SK-N-DZ (cell line): Measurements from ENCODE around the gene NQO2.
"Not testable (repeated sequence)": the region's sequence is repeated elsewhere in the genome, so short reads cannot be mapped to it uniquely, and the experiment has no call there.

Experiments used
- DNase-seq: peaks from one replicate; pipeline ENCODE4 v3.0.0-alpha.2; 2015; ENCODE audit warnings: low spot score

NQO2 gene

DNA sequence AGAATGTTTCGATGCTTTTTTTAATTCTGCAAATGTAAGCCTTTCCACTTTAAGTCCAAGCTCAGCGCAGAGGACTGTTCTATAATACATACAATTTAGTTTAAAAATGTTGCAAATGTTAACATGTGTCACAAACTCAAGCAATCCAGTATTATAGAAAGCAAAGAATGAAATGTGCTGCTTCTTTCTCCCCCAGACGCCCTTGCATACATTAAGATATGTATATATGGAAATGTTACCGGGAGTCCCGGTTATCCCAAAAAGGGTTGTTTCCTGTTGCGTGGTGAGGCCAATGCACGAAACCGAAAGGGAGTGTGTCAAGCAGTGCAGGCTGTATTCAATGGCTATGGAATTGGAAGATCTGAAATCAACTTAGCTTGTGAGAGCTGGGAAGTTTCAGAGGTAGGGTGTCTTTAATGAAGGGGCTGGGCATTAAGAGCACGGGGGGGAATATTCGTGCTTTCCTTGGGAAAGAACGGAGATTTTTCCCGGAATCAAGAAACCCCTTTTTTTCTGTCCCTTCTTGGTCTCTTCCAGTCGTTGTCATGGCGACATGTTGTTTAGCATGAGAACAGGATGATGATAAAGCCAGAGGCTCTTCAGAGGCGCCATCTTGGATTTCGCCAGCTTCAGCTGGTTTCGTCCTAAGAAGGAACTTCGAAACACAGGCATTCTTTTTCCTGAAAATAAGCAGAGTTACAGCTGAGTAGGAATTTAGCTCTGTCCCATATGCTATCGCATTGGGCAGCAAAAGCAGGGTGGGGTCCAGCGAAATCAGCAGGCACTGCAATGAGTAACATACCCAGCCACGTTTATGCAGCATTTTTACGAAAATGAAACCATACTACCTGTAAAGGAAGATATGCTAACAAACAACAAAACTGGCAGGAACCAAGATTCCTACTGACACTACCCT lies 10.1 kb upstream of the NQO2 start:
- peak; percentile 95 for DNase-seq

DNA sequence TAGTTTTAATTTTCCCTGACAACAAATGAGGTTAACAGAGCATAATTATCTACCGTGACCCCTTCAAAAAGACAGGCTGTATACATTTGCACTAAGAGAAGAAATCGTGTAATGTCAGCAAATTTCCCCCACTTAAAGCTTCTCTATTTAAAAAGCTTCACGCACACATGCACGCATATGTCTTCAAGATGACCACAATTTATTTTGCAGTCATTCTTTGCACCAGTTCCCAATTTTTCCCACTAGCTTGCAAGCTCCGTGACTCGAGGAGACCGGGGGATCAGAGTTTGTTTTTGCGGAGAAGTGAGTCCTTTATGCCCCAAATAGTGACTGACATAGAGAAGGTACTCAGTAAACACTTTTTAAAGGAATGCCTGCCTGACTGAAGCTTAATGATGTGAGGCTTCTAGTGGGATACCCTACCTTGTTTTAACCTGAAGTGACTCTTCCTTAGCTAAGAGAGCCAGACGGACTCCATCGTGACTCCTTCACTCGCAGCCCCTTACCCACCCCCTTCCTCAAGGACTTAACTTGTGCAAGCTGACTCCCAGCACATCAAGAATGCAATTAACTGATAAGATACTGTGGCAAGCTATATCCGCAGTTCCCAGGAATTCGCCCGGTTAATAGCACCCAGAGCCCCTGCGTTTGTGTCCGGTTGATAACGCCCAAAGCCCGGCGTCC lies 9.3 kb upstream of the NQO2 start:
- DNase-seq = peak; percentile 42

DNA sequence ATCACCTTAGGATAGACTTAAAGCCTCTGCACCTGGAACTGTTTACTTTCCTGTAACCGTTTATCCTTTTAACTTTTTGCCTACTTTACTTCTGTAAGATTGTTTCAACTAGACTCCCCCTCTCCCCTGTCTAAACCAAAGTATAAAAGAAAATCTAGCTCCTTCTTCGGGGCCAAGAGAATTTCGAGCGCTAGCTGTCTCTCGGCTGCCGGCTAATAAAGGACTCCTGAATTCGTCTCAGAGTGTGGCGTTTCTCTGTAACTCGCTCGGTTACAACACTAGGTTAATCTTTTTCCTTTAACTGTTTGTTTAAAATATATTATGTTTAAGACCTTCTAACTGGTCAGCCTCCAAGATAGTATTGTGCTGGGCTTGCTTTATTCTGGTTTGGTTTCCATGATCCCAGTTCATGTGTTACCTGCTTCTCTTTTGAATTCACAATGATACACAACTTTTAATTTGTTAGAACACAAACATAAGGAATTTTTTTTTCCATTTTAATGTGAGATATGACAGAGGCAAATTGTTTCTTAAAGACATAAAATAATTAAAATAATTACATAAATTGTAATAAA lies 8.7 kb upstream of the NQO2 start:
- no peak for DNase-seq

DNA sequence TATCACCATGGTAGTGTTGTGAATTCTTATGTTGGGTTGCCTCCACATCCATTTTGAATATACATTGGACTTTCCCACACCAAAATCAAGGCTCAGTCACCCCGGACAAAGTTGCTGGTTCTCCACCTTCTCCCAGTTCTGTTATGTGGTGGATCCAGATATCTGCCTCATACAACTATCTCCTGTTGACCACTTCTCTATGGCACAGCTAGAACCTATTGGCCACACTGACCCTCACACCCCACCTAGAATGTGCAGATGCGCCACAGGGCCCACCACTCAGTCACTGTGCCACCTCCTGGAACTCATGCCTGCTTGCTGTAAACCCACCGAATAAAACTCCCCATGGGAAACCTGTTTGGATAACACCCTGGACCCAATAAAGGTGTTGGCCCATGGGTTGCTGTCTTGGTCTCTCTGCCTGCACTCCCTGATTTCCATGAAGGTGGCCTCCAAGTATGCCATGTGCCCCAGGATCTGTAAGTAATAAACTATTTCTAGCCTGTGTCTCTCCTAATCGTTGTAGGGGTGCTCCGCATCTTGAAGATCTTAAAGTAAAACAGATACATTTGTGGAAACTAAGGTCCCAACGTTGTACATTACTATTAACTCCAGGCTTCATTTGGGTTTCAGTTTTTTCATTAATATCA lies 7.2 kb upstream of the NQO2 start:
- DNase-seq = no peak

DNA sequence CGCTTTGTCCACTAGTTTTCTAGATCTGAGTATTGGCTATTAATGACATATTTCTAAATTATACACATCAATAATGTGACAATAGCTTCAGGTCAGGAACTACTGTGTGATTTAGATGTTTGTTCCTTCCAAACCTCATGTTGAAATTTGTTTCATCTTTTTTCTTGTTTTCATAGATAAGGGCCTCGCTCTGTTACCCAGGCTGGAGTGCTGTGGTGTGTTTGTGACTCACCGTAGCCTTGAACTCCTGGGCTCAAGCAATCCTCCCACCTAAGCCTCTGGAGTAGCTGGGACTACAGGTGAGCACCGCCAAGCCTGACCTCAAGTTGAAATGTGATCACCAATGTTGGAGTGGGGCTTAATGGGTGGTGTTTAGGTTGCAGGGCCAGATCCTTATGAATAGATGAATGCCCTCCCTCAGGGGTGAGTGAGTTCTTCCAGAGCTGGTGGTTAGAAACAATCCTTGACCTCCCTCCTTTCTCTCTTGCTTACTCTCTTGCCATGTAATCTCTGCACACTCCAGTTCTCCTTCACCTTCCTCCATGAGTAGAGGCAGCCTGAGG lies 5.9 kb upstream of the NQO2 start:
- DNase-seq = no peak

DNA sequence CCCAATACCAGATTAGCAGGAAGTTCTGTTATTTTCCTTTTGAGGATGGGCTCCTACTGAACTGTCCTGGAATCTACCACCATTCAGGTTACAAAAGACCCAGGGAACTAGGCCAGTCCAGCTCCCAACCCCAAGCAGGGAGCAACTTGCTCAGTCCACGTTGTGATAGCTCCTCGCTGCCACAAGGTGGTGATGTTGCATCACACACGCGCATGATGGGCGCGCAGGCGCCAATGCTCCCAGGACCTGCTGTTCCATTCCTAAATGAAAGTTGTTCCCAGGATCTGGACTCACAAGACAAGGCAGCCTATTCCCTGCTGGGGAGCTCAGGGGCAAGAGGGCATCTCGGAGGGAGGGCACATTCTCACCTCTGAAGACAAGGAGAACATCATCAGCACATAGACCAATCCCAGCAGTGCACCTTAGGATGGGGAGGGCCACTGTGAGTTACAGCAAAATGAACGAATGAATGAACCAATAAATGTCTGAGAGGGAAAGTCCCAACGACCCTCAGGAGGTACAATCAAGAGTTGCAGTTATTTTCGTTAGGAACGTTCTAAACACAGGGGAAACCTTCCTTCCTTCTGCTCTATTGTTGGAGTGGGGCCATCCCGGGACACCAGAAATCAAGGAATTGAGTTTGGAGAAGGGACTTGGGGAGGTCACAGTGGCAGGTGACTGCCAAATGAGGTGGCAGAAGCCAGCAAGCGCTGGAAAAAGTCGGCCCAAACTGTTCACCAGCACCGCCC lies 1.3 kb upstream of the NQO2 start:
- DNase-seq = not testable (repeated sequence)

DNA sequence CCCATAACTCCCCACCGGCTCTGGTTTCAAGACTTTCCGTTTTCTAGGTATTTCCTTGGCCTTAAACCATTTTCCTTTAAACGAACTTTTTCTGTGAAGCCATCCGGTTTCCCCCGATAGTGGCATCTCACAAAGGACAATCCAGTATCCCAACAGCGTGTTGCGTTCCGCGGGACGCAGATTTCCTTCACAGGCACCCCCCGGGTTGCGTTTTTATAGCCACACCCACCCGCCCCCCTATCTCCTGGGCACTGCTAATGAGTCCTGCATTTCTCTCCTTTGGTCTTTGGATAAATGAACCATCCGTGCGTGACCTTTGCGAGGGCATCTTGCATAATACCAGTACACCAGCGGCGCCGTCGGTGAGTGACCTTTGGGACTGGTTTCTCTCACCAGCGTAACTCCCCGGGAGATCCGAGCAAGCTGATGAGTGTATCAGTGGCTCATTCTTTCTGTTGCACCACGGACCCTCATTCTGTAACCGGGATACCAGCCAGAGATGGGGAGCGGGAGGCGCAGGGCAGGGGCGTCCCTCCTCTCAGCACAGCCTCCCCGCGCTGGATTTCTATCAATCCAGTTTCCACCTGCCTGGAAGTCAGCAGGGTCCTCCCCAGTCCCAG lies 586 bp upstream of the NQO2 start:
- peak; percentile 82 for DNase-seq

DNA sequence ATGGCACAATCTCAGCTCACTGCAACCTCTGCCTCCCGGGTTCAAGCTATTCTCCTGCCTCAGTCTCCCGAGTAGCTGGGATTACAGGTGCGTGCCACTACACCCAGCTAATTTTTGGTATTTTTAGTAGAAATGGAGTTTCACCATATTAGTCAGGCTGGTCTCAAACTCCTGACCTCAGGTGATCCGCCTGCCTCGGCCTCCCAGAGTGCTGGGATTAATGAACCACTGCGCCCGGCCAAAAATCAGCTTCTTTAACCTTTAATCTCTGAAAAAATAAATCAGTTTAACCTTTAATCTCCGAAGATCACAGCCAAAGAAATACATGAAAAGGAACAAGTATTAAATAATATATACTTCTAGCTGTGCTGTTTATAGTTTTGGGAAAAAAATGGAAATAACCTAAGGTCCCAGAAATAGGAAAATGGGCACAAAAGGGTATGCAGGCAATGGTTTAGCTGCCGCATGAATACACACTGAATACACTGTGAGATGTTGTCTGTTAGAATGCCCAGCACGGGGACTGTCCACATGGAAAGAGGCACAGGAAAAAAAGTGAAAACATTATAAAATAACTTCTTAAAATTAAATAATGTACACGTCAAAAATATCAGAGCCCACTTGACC lies 1.6 kb downstream of the NQO2 start:
- DNase-seq = no peak

DNA sequence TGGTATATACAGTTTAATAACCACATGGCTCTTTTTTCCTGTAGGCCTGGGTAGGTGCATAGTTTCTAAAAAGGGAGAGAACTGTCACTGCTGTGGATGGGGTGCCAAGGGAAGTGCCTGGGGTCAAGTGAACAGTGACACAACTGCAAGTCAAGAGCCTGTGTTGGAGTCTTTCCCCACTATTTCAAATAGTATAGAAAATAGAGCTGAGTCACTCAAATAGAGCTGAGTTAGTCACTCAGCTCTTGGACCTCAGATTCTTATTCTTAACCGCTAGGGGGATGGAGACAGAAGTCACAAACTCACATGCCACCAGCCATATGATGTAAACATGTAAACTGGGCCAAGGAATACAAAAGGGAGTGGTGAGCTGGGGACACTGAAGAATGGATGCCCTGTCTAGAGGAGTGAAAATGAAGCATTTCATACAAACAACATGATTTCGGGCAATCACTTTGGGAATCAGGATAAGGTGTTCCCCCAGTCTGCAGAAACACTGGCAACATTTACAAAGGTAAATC lies 2.1 kb downstream of the NQO2 start:
- peak; percentile 56 for DNase-seq

DNA sequence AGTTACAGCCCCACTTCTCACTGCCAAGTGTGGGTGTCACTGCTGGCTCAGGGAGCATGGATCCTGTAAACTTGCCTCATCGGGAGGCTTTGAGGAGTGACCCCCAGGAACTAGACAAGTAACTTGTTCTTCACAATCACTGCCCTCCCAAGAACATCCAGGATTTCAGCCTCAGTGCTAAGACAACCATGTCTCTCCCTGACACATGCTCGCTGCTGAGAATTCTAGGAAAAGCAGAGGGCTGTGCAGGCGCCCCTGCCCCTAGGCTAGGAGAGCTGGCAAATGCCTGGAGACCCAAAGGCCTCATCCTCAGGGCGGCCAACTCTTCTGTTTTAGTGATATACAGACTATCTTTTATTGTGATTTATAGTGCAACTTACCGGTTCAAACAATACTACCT lies 3.5 kb downstream of the NQO2 start:
- DNase-seq = not testable (repeated sequence)

DNA sequence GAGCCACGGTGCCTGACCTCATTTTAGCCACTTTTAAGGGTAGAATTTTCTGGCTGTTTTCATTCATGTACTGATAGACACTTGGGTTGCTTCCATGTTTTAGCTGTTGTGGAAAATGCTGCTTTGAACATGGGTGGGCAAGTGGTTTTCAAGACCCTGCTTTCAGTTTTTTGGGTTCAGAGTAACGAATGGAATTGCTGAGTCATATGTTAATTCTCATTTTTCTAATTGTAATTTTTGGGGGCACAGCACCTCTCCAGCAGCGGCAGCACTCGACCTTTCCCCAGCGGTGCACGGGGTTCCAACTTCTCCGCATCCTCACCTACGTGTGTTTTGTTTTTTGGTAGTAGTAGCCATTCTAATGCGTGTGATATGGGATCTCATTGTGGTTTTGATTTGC lies 5.4 kb downstream of the NQO2 start:
- DNase-seq = no peak

DNA sequence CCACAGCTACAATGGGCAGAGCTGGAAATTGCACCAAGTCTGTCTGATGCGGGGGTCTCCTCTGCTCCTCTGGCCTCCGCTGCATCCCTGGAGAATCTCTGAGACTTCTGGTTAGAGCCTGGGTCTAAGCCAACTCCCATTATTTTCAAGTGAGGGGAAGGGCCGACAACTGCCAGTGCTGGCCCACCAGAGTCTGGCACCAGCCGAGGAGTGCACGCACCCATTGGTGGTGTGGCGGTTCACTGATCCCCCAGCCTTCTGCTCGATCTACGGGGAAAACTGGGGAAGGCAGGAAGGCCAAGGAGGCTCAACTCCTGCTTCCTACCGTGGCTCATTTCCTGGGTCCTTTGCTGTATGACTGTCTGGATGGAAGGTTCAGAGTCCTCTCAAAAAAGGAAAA lies 6.2 kb downstream of the NQO2 start:
- DNase-seq = no peak

DNA sequence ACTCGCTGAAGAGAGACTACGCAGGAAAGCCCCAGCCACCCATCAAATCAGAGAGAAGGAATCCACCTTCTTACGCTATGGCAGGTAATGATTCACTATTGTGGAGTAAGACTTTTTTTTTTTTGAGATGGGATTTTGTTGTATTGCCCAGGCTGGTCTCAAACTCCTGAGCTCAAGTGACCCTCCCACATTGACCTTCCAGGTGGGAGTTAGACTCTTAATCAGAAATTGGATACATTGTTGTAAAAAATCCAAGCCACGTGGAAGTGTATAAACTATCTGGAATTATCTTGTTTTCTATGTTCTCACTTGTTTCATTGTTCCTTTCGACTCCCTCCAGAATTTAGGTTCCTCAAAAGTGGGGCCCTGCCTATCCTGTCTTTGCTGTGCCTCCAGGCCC lies 6.8 kb downstream of the NQO2 start:
- DNase-seq = no peak

DNA sequence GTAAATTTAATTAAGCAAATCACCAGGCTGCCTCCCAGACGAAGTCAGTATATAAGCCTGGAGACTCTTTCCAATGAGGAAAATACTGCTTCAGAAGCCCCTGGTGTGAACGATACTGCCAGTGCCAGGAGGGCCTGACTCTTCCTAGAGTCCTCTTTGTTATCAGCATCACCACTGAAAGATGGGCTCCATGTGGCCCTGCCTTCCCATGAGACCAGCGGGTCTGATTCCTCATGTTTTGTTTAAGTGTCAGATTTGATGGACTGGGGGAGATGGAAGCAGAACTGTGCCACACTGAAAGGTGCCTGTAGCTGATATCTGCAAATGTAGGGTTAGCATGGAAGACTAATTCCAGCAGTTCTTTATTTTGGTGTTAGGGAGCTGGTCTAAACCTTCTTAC lies 7.9 kb downstream of the NQO2 start:
- no peak for DNase-seq

DNA sequence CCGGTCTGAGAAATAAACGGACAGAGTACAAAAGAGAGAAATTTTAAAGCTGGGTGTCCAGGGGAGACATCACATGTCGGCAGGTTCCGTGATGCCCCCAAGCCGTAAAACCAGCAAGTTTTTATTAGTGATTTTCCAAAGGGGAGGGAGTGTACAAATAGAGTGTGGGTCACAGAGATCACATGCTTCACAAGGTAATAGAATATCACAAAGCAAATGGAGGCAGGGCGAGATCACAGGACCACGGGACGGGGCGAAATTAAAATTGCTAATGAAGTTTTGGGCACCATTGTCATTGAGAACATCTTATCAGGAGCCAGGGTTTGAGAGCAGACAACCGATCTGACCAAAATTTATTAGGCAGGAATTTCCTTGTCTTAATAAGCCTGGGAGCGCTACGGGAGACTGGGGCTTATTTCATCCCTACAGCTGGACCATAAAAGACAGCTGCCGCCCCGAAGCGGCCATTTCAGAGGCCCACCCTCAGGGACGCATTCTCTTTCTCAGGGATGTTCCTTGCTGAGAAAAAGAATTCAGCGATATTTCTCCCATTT lies 9.1 kb downstream of the NQO2 start:
- not testable (repeated sequence) for DNase-seq

DNA sequence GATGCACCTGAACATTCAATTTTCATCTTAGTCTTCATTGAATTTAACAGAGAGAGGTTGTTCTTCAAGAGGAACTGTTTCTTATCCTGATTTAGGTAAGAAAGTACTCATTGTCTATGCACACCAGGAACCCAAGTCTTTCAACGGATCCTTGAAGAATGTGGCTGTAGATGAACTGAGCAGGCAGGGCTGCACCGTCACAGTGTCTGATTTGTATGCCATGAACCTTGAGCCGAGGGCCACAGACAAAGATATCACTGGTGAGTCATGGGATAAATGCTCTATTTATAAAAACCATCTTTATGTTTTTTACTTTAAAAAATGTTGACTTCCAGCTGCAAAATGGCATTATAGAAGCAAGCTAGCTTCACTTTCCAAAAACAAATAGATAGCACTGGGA lies 10.2 kb downstream of the NQO2 start:
- no peak for DNase-seq

DNA sequence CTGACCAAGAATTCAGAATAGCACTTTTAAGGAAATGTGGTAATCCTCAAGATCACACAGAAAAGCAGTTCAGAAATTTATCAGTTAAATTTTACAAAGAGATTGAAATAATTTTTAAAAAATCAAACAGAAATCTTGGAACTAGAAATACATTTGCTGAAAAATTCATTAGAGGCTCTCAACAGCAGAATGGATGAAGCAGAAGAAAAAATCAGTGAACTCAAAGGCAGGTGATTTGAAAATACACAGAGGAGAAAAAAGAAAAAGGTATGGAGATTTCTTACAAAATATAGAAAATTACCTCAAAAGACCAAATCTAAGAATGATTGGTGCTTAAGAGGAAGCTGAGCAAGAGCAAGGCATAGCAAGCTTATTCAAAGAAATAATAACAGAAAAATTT lies 11.5 kb downstream of the NQO2 start:
- no peak for DNase-seq

DNA sequence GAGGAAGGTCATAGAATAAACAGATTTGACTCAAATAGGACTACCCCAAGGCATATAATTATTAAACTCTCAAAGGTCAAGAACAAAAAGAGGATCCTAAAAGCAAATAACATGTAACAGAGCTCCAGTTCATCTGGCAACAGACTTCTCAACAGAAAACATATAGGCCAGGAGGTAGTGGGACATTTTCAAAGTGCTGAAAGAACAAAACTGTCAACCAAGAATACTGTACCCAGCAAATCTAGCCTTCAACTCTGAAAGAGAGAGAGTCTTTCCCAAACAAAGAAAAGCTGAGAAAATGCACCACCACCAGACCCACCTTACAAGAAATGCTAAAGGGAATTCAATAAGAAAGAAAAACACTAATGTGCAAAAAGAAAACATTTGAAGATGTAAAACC lies 11.9 kb downstream of the NQO2 start:
- no peak for DNase-seq

DNA sequence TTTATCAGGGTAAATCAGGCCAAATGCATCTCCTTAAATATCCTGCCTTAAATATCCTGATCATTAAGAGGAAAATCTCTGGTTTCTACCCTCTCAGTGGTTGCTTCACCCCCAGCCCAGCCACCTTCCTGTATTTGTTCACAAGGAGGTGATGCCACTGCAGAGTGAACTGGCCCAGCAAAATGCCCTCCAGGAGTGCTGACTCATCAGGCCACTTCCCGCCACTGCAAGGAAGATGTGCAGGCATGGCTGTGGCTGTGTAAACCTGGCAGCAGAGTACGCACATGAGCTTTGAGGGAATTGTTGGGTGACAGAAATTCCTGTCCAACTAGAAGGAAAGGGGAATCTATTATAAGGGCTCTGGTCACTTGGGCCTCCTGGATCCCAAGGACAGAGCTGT lies 13.8 kb downstream of the NQO2 start:
- no peak for DNase-seq
